K562 (cell line): ENCODE results near the gene AFM. TPM values are rescaled to one million over a fixed set of nuclear protein-coding genes. Genes with fewer than 3 reads are reported as not detected.

Experiments used
- ATAC-seq: fragments of 200-7000 bp; cut with Tn5 transposase; 3 replicates; pipeline ENCODE4 v1.9.1; 2020; ENCODE audit warnings: moderate library complexity
- BruUV-seq: library from RNA; stranded (reverse); fragments of 400-500 nt; replicated peaks from 2 replicates; lab custom pipeline; 2021; lab: Mats Ljungman, UMichigan
- CTCF ChIA-PET: fragments of 300-600 bp; formaldehyde crosslinking; extraction: SDS; loops from one replicate; lab custom pipeline; 2021; ENCODE audit warnings: low intra/inter-chr PET ratio; lab: Yijun Ruan, JAX
- POLR2A ChIA-PET: fragments of 300-600, 350-650 bp; sonication (Branson Sonifier 250); formaldehyde crosslinking; extraction: SDS; loops from one replicate; lab custom pipeline; 2021; ENCODE audit warnings: antibody characterized with exemption, inconsistent platforms; lab: Yijun Ruan, JAX
- DNase-seq, 4 experiments: peaks; one replicate each; pipeline versions ENCODE4 v3.0.0 to v3.0.0-alpha.2; 2011 to 2018; ENCODE audit warnings: low spot score in 3 of 4, mixed read lengths in 3 of 4; ENCODE audit errors: extremely low read depth in 1 of 4
- FAIRE-seq: peaks from 2 replicates; lab custom pipeline; 2011; peaks lifted over from hg19 to GRCh38; lab: Jason Lieb, UNC
- H2AFZ ChIP-seq: 2 replicates; pipeline ENCODE4 v1.6.0; 2011; ENCODE audit warnings: low read depth, low read length, control low read depth, inconsistent platforms
- H3K27ac ChIP-seq: fragments of 200-600 bp; 3 replicates; pipeline ENCODE4 v1.8.0; 2011; ENCODE audit warnings: low read depth, mild to moderate bottlenecking, control low read depth, inconsistent platforms, low read length, moderate library complexity, mixed read lengths; ENCODE audit errors: extremely low read depth
- H3K27me3 ChIP-seq, 2 experiments: fragments of 300-600 bp in 1 of 2; 2 replicates in 1 of 2; 3 replicates in 1 of 2; pipeline versions ENCODE4 v1.6.0 to v1.8.0; 2011; ENCODE audit warnings: inconsistent platforms in 2 of 2, low read length in 2 of 2, mild to moderate bottlenecking in 1 of 2, mixed read lengths in 1 of 2, moderate library complexity in 1 of 2; ENCODE audit not compliant: control insufficient read depth in 2 of 2, insufficient read depth in 2 of 2
- H3K36me3 ChIP-seq: fragments of 300-600 bp; 3 replicates; pipeline ENCODE4 v1.8.0; 2011; ENCODE audit warnings: mild to moderate bottlenecking, low read length, inconsistent platforms; ENCODE audit not compliant: control insufficient read depth, insufficient read depth
- H3K4me1 ChIP-seq, 2 experiments: fragments of 200-600 bp in 1 of 2; replicated peaks in 1 of 2; 2 replicates in 1 of 2; 3 replicates in 1 of 2; pipeline versions ENCODE4 v1.5.1 to v1.8.0; 2011; ENCODE audit warnings: inconsistent platforms in 2 of 2, low read length in 2 of 2, mild to moderate bottlenecking in 1 of 2, mixed read lengths in 1 of 2, moderate library complexity in 1 of 2; ENCODE audit not compliant: control insufficient read depth in 2 of 2, insufficient read depth in 2 of 2
- H3K4me2 ChIP-seq: 2 replicates; pipeline ENCODE4 v1.6.1; 2011; ENCODE audit warnings: low read length, control low read depth, inconsistent platforms, mixed read lengths; ENCODE audit not compliant: insufficient read depth
- H3K4me3 ChIP-seq: fragments of 200-600 bp; sonication (generic), shearing (Covaris generic); 2 replicates; pipeline ENCODE4 v1.5.1; 2016; ENCODE audit warnings: control low read depth, inconsistent platforms
- H3K79me2 ChIP-seq: fragments of 200-600 bp; 3 replicates; pipeline ENCODE4 v1.8.0; 2011; ENCODE audit warnings: low read length, inconsistent platforms; ENCODE audit not compliant: control insufficient read depth, insufficient read depth
- H3K9ac ChIP-seq, 2 experiments: 2 replicates each; pipeline versions ENCODE4 v1.6.0 to v1.6.1; 2011; ENCODE audit warnings: low read depth in 2 of 2, low read length in 2 of 2, control low read depth in 1 of 2, inconsistent platforms in 1 of 2, mild to moderate bottlenecking in 1 of 2, mixed read lengths in 1 of 2; ENCODE audit not compliant: insufficient read depth in 1 of 2
- H3K9me1 ChIP-seq: one replicate; pipeline ENCODE4 v1.6.0; 2011; ENCODE audit warnings: inconsistent platforms, mild to moderate bottlenecking, low read length, moderate library complexity; ENCODE audit not compliant: control insufficient read depth, insufficient read depth
- H3K9me3 ChIP-seq: replicated peaks from 2 replicates; pipeline ENCODE4 v1.5.1; 2011; ENCODE audit warnings: low read depth, low read length, inconsistent platforms; ENCODE audit not compliant: control insufficient read depth, insufficient read depth
- H4K20me1 ChIP-seq: replicated peaks from 2 replicates; pipeline ENCODE4 v1.6.1; 2011; ENCODE audit warnings: low read length, inconsistent platforms, mixed read lengths; ENCODE audit not compliant: control insufficient read depth, insufficient read depth
- CBX2 ChIP-seq: fragments of 200-600 bp; sonication (generic); IDR thresholded peaks from one replicate; pipeline ENCODE4 v1.6.1; 2012; ENCODE audit warnings: mild to moderate bottlenecking, low read length, inconsistent platforms; ENCODE audit not compliant: insufficient read depth, poor library complexity, severe bottlenecking
- DIDO1 ChIP-seq: fragments of 450-650 bp; IDR thresholded peaks from 2 replicates; pipeline ENCODE4 v1.6.1; 2016; ENCODE audit warnings: low read depth, missing biosample characterization, missing genetic modification characterization
- ZBTB17 ChIP-seq: fragments of 450-650 bp; formaldehyde crosslinking; IDR thresholded peaks from 2 replicates; pipeline ENCODE4 v1.4.0; 2020; ENCODE audit warnings: mild to moderate bottlenecking
- ZNF217 ChIP-seq: sonication (generic); formaldehyde crosslinking; IDR thresholded peaks from 2 replicates; pipeline ENCODE4 v1.8.0; 2022; ENCODE audit warnings: mild to moderate bottlenecking, missing genetic modification reagents
- WGBS: fragments of 100-300 bp; shearing (Covaris generic); methylation state at CpG from one replicate; pipeline ENCODE4 v1.1.6; 2016; ENCODE audit warnings: low coverage, mixed read lengths; ENCODE audit not compliant: insufficient coverage; ENCODE audit errors: missing lambda C conversion rate; 5-methylcytosine and 5-hydroxymethylcytosine counted together
- in situ Hi-C: fragments of 300-500 bp; cut with MboI; formaldehyde crosslinking; loops from 4 replicates; pipeline ENCODE4 v1.15.0; 2018; ENCODE audit warnings: inconsistent platforms, mixed read lengths
- intact Hi-C: fragments of 100-400 bp; cut with micrococcal nuclease; formaldehyde crosslinking; loops from 2 replicates; pipeline ENCODE4 v1.14.2; 2022
- polyA plus RNA-seq, 8 experiments: library from polyadenylated mRNA; depleted of rRNA in 4 of 8; stranded (reverse) in 5 of 8; unstranded in 3 of 8; fragments of >200 nt; fragmentation: Nextera tagmentation in 2 of 8; fragmentation: Illumina TruSeq in 1 of 8; extraction: Ambion mirVana in 2 of 8; extraction: Trizol in 1 of 8; gene quantifications; 2 replicates each; pipeline versions ENCODE4 v1.2.1 to v1.2.3, GENCODE V29; 2011 to 2014; ENCODE audit warnings: inconsistent platforms in 1 of 8, missing spikeins in 1 of 8
- total RNA-seq, 7 experiments: library from RNA; depleted of rRNA in 6 of 7; stranded (reverse); fragments of >200 nt in 6 of 7; fragmentation: Illumina TruSeq in 2 of 7; extraction: Trizol in 2 of 7; gene quantifications; 2 replicates each; pipeline versions ENCODE4 v1.2.1 to v1.2.3, GENCODE V29; 2011 to 2021; ENCODE audit warnings: low replicate concordance in 1 of 7
- TF ChIP-seq, protein P1 (sequence below), 2 experiments: fragments of 150-350 bp in 1 of 2; IDR thresholded peaks; 2 replicates each; pipeline ENCODE4 v1.6.1; 2012 to 2016; ENCODE audit warnings: low read depth in 2 of 2, low read length in 2 of 2, mild to moderate bottlenecking in 1 of 2, moderate library complexity in 1 of 2
- TF ChIP-seq, protein P2 (sequence below), 2 experiments: fragments of 450-650 bp; formaldehyde crosslinking in 1 of 2; IDR thresholded peaks; 2 replicates each; pipeline versions ENCODE4 v1.4.0 to v1.6.1; 2014 to 2020; ENCODE audit warnings: mild to moderate bottlenecking in 2 of 2, borderline replicate concordance in 1 of 2, low read depth in 1 of 2

The AFM gene
- total and polyA plus RNA-seq, 9 of the 15 experiments (the other 6 are each of a cell fraction or from before 2014, with no cell fraction given): 0.07 to 0.15 (median 0.12) TPM; not detected in 5

DNA sequence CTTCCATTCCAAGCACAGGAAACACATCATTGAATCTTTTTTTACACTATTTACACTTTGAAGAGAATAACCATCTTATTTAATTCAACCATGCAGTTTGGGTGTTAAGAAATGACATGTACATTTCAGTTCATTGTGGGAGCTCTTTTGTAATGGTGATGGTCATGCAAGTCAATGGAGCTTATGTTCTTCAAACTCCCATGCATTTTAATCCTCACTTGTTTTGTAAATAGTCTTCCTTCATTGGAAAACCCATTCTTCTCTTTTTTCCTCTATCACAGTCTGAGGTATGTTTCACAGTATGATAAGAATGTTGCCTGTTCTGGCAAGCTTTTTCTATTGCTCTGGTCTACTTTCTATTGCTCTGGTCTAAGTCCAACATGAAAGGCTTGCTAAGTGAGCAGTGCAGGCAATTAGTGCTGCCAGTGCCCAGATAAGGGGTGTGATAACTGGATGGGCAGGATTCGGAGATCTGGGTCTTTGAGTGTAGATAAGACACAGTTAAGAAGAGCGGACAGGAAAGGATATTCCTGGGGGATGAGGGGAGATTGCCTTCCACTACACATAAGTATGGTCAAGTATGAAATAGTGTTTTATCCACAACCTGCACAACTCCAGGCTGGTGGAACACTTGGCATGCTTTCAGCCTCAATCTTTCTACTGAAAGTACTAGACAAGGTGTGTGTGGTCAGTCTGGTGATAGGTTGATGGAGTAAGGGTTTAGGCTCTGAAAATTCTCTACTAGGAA is 28.4 kb upstream of the AFM start:
- ChIA-PET POLR2A (interaction anchor here (1.7 kb wide), 1 partner anchor 10 kb away, joined by 5 read pairs; no protein-coding TSS in a partner anchor), CTCF (no interaction called here)
- no TSS peak for BruUV-seq
- no peak for FAIRE-seq
- Histone ChIP-seq H2AFZ (peak overlapping the region; percentile 49; the same call in 1 of the 2 replicates), H4K20me1 (no peaks in the 10 kb centered on the region), H3K4me1 (peaks cover 5 to 17% of the 10 kb centered on the region in 2 experiments; a peak in 4 of 5 replicates), H3K27ac (no peak overlapping the region), H3K27me3 (no peaks in the 10 kb centered on the region), H3K4me3 (no peak overlapping the region), H3K36me3 (no peaks in the 10 kb centered on the region), H3K4me2 (peak overlapping the region; percentile 10; the same call in 1 of the 2 replicates), H3K9me1 (no peaks in the 10 kb centered on the region), H3K9me3 (no peaks in the 10 kb centered on the region), H3K9ac (no peak overlapping the region), H3K79me2 (no peaks in the 10 kb centered on the region)
- 17% methylated on average over 2 of the region's 2 CpGs for WGBS
- intact Hi-C loops: no loop called here
- DNase-seq: no peak
- in situ Hi-C loops: no loop called here
- ATAC-seq: peak; percentile 47; the same call in 2 of the 3 replicates
- TF ChIP-seq, protein P1, sequence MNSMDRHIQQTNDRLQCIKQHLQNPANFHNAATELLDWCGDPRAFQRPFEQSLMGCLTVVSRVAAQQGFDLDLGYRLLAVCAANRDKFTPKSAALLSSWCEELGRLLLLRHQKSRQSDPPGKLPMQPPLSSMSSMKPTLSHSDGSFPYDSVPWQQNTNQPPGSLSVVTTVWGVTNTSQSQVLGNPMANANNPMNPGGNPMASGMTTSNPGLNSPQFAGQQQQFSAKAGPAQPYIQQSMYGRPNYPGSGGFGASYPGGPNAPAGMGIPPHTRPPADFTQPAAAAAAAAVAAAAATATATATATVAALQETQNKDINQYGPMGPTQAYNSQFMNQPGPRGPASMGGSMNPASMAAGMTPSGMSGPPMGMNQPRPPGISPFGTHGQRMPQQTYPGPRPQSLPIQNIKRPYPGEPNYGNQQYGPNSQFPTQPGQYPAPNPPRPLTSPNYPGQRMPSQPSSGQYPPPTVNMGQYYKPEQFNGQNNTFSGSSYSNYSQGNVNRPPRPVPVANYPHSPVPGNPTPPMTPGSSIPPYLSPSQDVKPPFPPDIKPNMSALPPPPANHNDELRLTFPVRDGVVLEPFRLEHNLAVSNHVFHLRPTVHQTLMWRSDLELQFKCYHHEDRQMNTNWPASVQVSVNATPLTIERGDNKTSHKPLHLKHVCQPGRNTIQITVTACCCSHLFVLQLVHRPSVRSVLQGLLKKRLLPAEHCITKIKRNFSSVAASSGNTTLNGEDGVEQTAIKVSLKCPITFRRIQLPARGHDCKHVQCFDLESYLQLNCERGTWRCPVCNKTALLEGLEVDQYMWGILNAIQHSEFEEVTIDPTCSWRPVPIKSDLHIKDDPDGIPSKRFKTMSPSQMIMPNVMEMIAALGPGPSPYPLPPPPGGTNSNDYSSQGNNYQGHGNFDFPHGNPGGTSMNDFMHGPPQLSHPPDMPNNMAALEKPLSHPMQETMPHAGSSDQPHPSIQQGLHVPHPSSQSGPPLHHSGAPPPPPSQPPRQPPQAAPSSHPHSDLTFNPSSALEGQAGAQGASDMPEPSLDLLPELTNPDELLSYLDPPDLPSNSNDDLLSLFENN (IDR thresholded peaks at IDR 0.05; ENCODE audit: low read depth in 2 of 2, low read length in 2 of 2): peak in 1 of 2 experiments; percentile 79; a peak in 2 of 4 replicates
- TF ChIP-seq ZBTB17 (CRISPR knock-in tag) (peak; percentile 99), CBX2 (no peak), DIDO1 (tag) (peak; percentile 56), ZNF217 (CRISPR knock-in tag) (no peak)
- TF ChIP-seq, protein P2, sequence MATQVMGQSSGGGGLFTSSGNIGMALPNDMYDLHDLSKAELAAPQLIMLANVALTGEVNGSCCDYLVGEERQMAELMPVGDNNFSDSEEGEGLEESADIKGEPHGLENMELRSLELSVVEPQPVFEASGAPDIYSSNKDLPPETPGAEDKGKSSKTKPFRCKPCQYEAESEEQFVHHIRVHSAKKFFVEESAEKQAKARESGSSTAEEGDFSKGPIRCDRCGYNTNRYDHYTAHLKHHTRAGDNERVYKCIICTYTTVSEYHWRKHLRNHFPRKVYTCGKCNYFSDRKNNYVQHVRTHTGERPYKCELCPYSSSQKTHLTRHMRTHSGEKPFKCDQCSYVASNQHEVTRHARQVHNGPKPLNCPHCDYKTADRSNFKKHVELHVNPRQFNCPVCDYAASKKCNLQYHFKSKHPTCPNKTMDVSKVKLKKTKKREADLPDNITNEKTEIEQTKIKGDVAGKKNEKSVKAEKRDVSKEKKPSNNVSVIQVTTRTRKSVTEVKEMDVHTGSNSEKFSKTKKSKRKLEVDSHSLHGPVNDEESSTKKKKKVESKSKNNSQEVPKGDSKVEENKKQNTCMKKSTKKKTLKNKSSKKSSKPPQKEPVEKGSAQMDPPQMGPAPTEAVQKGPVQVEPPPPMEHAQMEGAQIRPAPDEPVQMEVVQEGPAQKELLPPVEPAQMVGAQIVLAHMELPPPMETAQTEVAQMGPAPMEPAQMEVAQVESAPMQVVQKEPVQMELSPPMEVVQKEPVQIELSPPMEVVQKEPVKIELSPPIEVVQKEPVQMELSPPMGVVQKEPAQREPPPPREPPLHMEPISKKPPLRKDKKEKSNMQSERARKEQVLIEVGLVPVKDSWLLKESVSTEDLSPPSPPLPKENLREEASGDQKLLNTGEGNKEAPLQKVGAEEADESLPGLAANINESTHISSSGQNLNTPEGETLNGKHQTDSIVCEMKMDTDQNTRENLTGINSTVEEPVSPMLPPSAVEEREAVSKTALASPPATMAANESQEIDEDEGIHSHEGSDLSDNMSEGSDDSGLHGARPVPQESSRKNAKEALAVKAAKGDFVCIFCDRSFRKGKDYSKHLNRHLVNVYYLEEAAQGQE (IDR thresholded peaks at IDR 0.05; ENCODE audit: borderline replicate concordance): peak; percentile 62
- TF ChIP-seq, protein P2 (CRISPR knock-in tag; IDR thresholded peaks at IDR 0.05; ENCODE audit: low read depth): no peak
